22Rv1 (cell line): ENCODE measurements around the gene ZNF883.

ENCODE experiments used
- CTCF ChIP-seq: fragments of 450-650 bp; IDR thresholded peaks from 2 replicates; pipeline ENCODE4 v1.5.1; 2017; ENCODE audit warnings: mild to moderate bottlenecking
- ZFX ChIP-seq: fragments of 450-650 bp; IDR thresholded peaks from 2 replicates; pipeline ENCODE4 v1.6.1; 2017; ENCODE audit warnings: antibody characterized with exemption, borderline replicate concordance

- TF ChIP-seq CTCF (no peak), ZFX (no peak)
Observed at GRCh38 chr9:113012492-113012891, 500 bp upstream of the ZNF883 start.
